Measurements from ENCODE around the gene COL17A1.

COL17A1 gene

GRCh38 chr10:104098358-104098925, 12.8 kb upstream of the COL17A1 start:
- no peak for DNase-seq (ENCODE audit: low read depth in 2 of 2)

GRCh38 chr10:104096692-104097091, 11.0 kb upstream of the COL17A1 start:
- DNase-seq (ENCODE audit: low read depth in 2 of 2), result no peak

GRCh38 chr10:104092749-104093148, 7.1 kb upstream of the COL17A1 start:
- no peak for DNase-seq (ENCODE audit: low read depth in 2 of 2)

GRCh38 chr10:104090611-104091010, 4.9 kb upstream of the COL17A1 start:
- no peak for DNase-seq (ENCODE audit: low read depth in 2 of 2)

- DNase-seq (ENCODE audit: low read depth in 2 of 2), result no peak
These were observed 3.9 kb upstream of the COL17A1 start for GRCh38 chr10:104089621-104090020.

- no peak for DNase-seq (ENCODE audit: low read depth in 2 of 2)
These were observed 2.6 kb upstream of the COL17A1 start for GRCh38 chr10:104088239-104088638.

- DNase-seq (ENCODE audit: low read depth in 2 of 2), result no peak
These were observed 1.1 kb downstream of the COL17A1 start for GRCh38 chr10:104084482-104085142.

- DNase-seq (ENCODE audit: low read depth in 2 of 2), result no peak
These were observed 3.7 kb downstream of the COL17A1 start for GRCh38 chr10:104081998-104082397.

- DNase-seq (ENCODE audit: low read depth in 2 of 2), result no peak
These were observed 4.9 kb downstream of the COL17A1 start for GRCh38 chr10:104080762-104081161.

- no peak for DNase-seq (ENCODE audit: low read depth in 2 of 2)
These were observed 8.0 kb downstream of the COL17A1 start for GRCh38 chr10:104077663-104078151.

GRCh38 chr10:104077247-104077646, 8.4 kb downstream of the COL17A1 start:
- DNase-seq (ENCODE audit: low read depth in 2 of 2), result no peak

- no peak for DNase-seq (ENCODE audit: low read depth in 2 of 2)
These were observed 8.9 kb downstream of the COL17A1 start for GRCh38 chr10:104076743-104077160.

- no peak for DNase-seq (ENCODE audit: low read depth in 2 of 2)
These were observed 11.2 kb downstream of the COL17A1 start for GRCh38 chr10:104074505-104074904.

- DNase-seq (ENCODE audit: low read depth in 2 of 2), result no peak
These were observed 12.9 kb downstream of the COL17A1 start for GRCh38 chr10:104072786-104073185.

GRCh38 chr10:104069613-104070012, 16.1 kb downstream of the COL17A1 start:
- no peak for DNase-seq (ENCODE audit: low read depth in 2 of 2)

- DNase-seq (ENCODE audit: low read depth in 2 of 2), result no peak
These were observed 18.2 kb downstream of the COL17A1 start for GRCh38 chr10:104067525-104067924.

GRCh38 chr10:104066945-104067344, 18.7 kb downstream of the COL17A1 start:
- DNase-seq (ENCODE audit: low read depth in 2 of 2), result no peak

- DNase-seq (ENCODE audit: low read depth in 2 of 2), result no peak
These were observed 19.9 kb downstream of the COL17A1 start for GRCh38 chr10:104065748-104066147.

- DNase-seq (ENCODE audit: low read depth in 2 of 2), result no peak
These were observed 24.5 kb downstream of the COL17A1 start for GRCh38 chr10:104061196-104061595.

GRCh38 chr10:104059364-104059763, 26.3 kb downstream of the COL17A1 start:
- no peak for DNase-seq (ENCODE audit: low read depth in 2 of 2)

- DNase-seq (ENCODE audit: low read depth in 2 of 2), result no peak
These were observed 28.0 kb downstream of the COL17A1 start for GRCh38 chr10:104057717-104058116.

GRCh38 chr10:104056619-104057273, 28.9 kb downstream of the COL17A1 start:
- DNase-seq (ENCODE audit: low read depth in 2 of 2), result no peak

- DNase-seq (ENCODE audit: low read depth in 2 of 2), result no peak
These were observed 31.2 kb downstream of the COL17A1 start for GRCh38 chr10:104054430-104054829.

All from stimulated activated CD4-positive, alpha-beta T cell treated with anti-CD3 and anti-CD28 coated beads, Interleukin-4, amount 100 ng/mL, for 48 hours (primary cell).